ENCODE data around the gene CDC14A. TPM values are rescaled to one million over a fixed set of nuclear protein-coding genes. Genes with fewer than 3 reads are reported as not detected.

The CDC14A gene
- total and polyA plus RNA-seq, 8 donors = 8.9 to 16.4 (median 14.2) TPM

GRCh38 chr1:100494393-100495084, 142.2 kb downstream of the CDC14A start:
- intact Hi-C loops (cut with DNase I) = no loop called here
- no peaks in the 10 kb centered on the region for H3K4me1 ChIP-seq

GRCh38 chr1:100496896-100497295, 144.6 kb downstream of the CDC14A start:
- no peak for DNase-seq
- H3K27ac ChIP-seq = no peak overlapping the region
- no peaks in the 10 kb centered on the region for H3K27me3 ChIP-seq
- H3K9me3 ChIP-seq = no peaks in the 10 kb centered on the region
- TF ChIP-seq CTCF (IDR thresholded peaks at IDR 0.05) = no peak
- no peaks in the 10 kb centered on the region for H3K4me1 ChIP-seq
- peaks cover 0 to 56% of the 10 kb centered on the region in 2 donors for H3K36me3 ChIP-seq
- H3K4me3 ChIP-seq = no peak overlapping the region
- intact Hi-C loops (cut with DNase I) = no loop called here
- no peak for ATAC-seq

More at GRCh38 chr1:100494393-100495084, 142.2 kb downstream of the CDC14A start:
- Histone ChIP-seq H3K27me3 (no peaks in the 10 kb centered on the region), H3K9me3 (no peaks in the 10 kb centered on the region), H3K36me3 (peaks cover 0 to 40% of the 10 kb centered on the region in 2 donors), H3K4me3 (no peak overlapping the region), H3K27ac (no peak overlapping the region)
- ATAC-seq (no peak), DNase-seq (no peak)
- TF ChIP-seq CTCF (IDR thresholded peaks at IDR 0.05) = no peak

- DNase-seq = no peak
- ATAC-seq = no peak
- Histone ChIP-seq H3K9me3 (no peaks in the 10 kb centered on the region), H3K4me1 (peaks cover 0 to 2% of the 10 kb centered on the region in 2 donors), H3K27me3 (no peaks in the 10 kb centered on the region), H3K27ac (no peak overlapping the region), H3K4me3 (no peak overlapping the region), H3K36me3 (peaks cover 0 to 56% of the 10 kb centered on the region in 2 donors)
- no peak for TF ChIP-seq CTCF (IDR thresholded peaks at IDR 0.05)
- intact Hi-C loops (cut with DNase I) = no loop called here
Observed at GRCh38 chr1:100497796-100498195, 145.5 kb downstream of the CDC14A start.

- H3K4me1 ChIP-seq = peaks cover 0 to 2% of the 10 kb centered on the region in 2 donors
- no peak for DNase-seq
- intact Hi-C loops (cut with DNase I) = no loop called here
- no peaks in the 10 kb centered on the region for H3K9me3 ChIP-seq
- no peaks in the 10 kb centered on the region for H3K27me3 ChIP-seq
- H3K27ac ChIP-seq = no peak overlapping the region
- ATAC-seq = no peak
- peaks cover 0 to 57% of the 10 kb centered on the region in 2 donors for H3K36me3 ChIP-seq
- no peak for TF ChIP-seq CTCF (IDR thresholded peaks at IDR 0.05)
- no peak overlapping the region for H3K4me3 ChIP-seq
Observed at GRCh38 chr1:100499194-100499811, 147.0 kb downstream of the CDC14A start.

GRCh38 chr1:100502052-100502792, 149.9 kb downstream of the CDC14A start:
- no peak for DNase-seq
- Histone ChIP-seq H3K27ac (no peak overlapping the region), H3K27me3 (no peaks in the 10 kb centered on the region), H3K4me1 (peaks cover 0 to 2% of the 10 kb centered on the region in 2 donors), H3K4me3 (no peak overlapping the region), H3K9me3 (no peaks in the 10 kb centered on the region), H3K36me3 (peaks cover 0 to 56% of the 10 kb centered on the region in 2 donors)
- no peak for TF ChIP-seq CTCF (IDR thresholded peaks at IDR 0.05)
- intact Hi-C loops (cut with DNase I) = no loop called here
- ATAC-seq = no peak

Data from left lung (tissue), 10 donors.